ENCODE data around the gene NCAM1. TPM values are rescaled to one million over a fixed set of nuclear protein-coding genes. Genes with fewer than 3 reads are reported as not detected.
A peak's percentile ranks its signal among the peaks of the same experiment; 100 is the strongest.

The NCAM1 gene
- total and polyA plus RNA-seq, 2 of the 13 experiments (the other 11 are each of a cell fraction or from before 2014, with no cell fraction given), result 0.05 TPM; not detected in 1

- H2AFZ ChIP-seq (ENCODE audit: low read length), result no peak overlapping the region
- no peaks in the 10 kb centered on the region for H4K20me1 ChIP-seq (ENCODE audit: insufficient read depth, low read length)
- H3K4me2 ChIP-seq (ENCODE audit: low read depth, low read length), result no peak overlapping the region
- no peaks in the 10 kb centered on the region for H3K4me1 ChIP-seq (ENCODE audit: insufficient read depth, low read length)
- intact Hi-C loops (cut with micrococcal nuclease; ENCODE audit: unreplicated experiment) (no loop called here), in situ Hi-C loops (cut with HindIII; ENCODE audit: extremely low pct_ligation_motif_present, low pct_unique_long_range_greater_than_20kb) (no loop called here)
- no peak for TF ChIP-seq ZNF274 (CRISPR knock-in tag; IDR thresholded peaks at IDR 0.05)
- no peak for TF ChIP-seq SP4 (CRISPR knock-in tag; IDR thresholded peaks at IDR 0.05)
- no peak for TF ChIP-seq YEATS4 (CRISPR knock-in tag; IDR thresholded peaks at IDR 0.05; ENCODE audit: borderline replicate concordance)
- TF ChIP-seq GPN1 (CRISPR knock-in tag; IDR thresholded peaks at IDR 0.05; ENCODE audit: borderline replicate concordance), result no peak
- TF ChIP-seq ZFP1 (CRISPR knock-in tag; IDR thresholded peaks at IDR 0.05), result no peak
- TF ChIP-seq ZNF180 (CRISPR knock-in tag; IDR thresholded peaks at IDR 0.05; ENCODE audit: borderline replicate concordance, low read depth), result no peak
- ChIA-PET CTCF (ENCODE audit: low intra/inter-chr PET ratio, low total read pairs) (no interaction called here), POLR2A (no interaction called here)
- FAIRE-seq (no peak), DNase-seq (ENCODE audit: low spot score) (no peak), ATAC-seq (no peak)
- H3K9me3 ChIP-seq (ENCODE audit: low read length), result no peaks in the 10 kb centered on the region
- no TSS peak for BruUV-seq (replicated peaks)
- H3K9ac ChIP-seq (ENCODE audit: insufficient read depth, low read depth, low read length), result no peak overlapping the region
- H3K4me3 ChIP-seq (replicated peaks in 1 of 3; ENCODE audit: insufficient read depth in 1 of 3, low read depth in 2 of 3, low read length in 3 of 3), result no peak overlapping the region
- H3K79me2 ChIP-seq (ENCODE audit: insufficient read depth, low read length), result no peaks in the 10 kb centered on the region
- no peaks in the 10 kb centered on the region for H3K27me3 ChIP-seq (ENCODE audit: control insufficient read depth in 1 of 2, insufficient read depth in 2 of 2, low read length in 2 of 2)
- no peak overlapping the region for H3K27ac ChIP-seq (ENCODE audit: extremely low read length, insufficient read depth, low read length)
- WGBS (ENCODE audit: low lambda C conversion rate), result 2% methylated on average over 6 of the region's 6 CpGs
- H3K36me3 ChIP-seq (replicated peaks in 1 of 2; ENCODE audit: control insufficient read depth in 1 of 2, insufficient read depth in 2 of 2, low read length in 2 of 2), result no peaks in the 10 kb centered on the region
These were observed 11.2 kb upstream of the NCAM1 start for GRCh38 chr11:112949781-112950575.

GRCh38 chr11:112958670-112959069 is 2.5 kb upstream of the NCAM1 start:
- 22% methylated on average over 4 of the region's 4 CpGs for WGBS (ENCODE audit: low lambda C conversion rate)
- FAIRE-seq (no peak), ATAC-seq (no peak; the same call in 1 of the 3 replicates), DNase-seq (ENCODE audit: low spot score) (no peak)
- BruUV-seq (replicated peaks), result no TSS peak
- H3K36me3 ChIP-seq (replicated peaks in 1 of 2; ENCODE audit: control insufficient read depth in 1 of 2, insufficient read depth in 2 of 2, low read length in 2 of 2), result no peaks in the 10 kb centered on the region
- intact Hi-C loops (cut with micrococcal nuclease; ENCODE audit: unreplicated experiment) (no loop called here), in situ Hi-C loops (cut with HindIII; ENCODE audit: extremely low pct_ligation_motif_present, low pct_unique_long_range_greater_than_20kb) (no loop called here)
- 0 out of 2 replicates have a peak, but pooled peaks have one; percentile 47 for TF ChIP-seq PRDM15 (CRISPR knock-in tag; IDR thresholded peaks at IDR 0.05)
- no peak for TF ChIP-seq RFX1 (IDR thresholded peaks at IDR 0.05)
- TF ChIP-seq NONO (IDR thresholded peaks at IDR 0.05), result no peak
- TF ChIP-seq NONO (CRISPR knock-in tag; conservative IDR thresholded peaks at IDR 0.05), result no peak
- CTCF ChIA-PET (ENCODE audit: low intra/inter-chr PET ratio, low total read pairs), result no interaction called here
- no peak overlapping the region for H3K4me2 ChIP-seq (ENCODE audit: low read depth, low read length)
- peaks cover 3 to 24% of the 10 kb centered on the region in 2 experiments; a peak in 3 of 5 replicates for H3K27me3 ChIP-seq (ENCODE audit: control insufficient read depth in 1 of 2, insufficient read depth in 2 of 2, low read length in 2 of 2)
- H3K27ac ChIP-seq (ENCODE audit: extremely low read length, insufficient read depth, low read length), result no peak overlapping the region
- H3K9me3 ChIP-seq (ENCODE audit: low read length), result no peaks in the 10 kb centered on the region
- H3K4me1 ChIP-seq (ENCODE audit: insufficient read depth, low read length), result 0 out of 2 replicates have a peak, but pooled peaks cover 6% of the 10 kb centered on the region
- POLR2A ChIA-PET, result no interaction called here
- H2AFZ ChIP-seq (ENCODE audit: low read length), result no peak overlapping the region
- H3K9ac ChIP-seq (ENCODE audit: insufficient read depth, low read depth, low read length), result no peak overlapping the region
- no peaks in the 10 kb centered on the region for H3K79me2 ChIP-seq (ENCODE audit: insufficient read depth, low read length)
- H3K4me3 ChIP-seq (replicated peaks in 1 of 3; ENCODE audit: insufficient read depth in 1 of 3, low read depth in 2 of 3, low read length in 3 of 3), result no peak overlapping the region
- no peaks in the 10 kb centered on the region for H4K20me1 ChIP-seq (ENCODE audit: insufficient read depth, low read length)
